Pancreas (tissue), 10 donors: ENCODE measurements around the gene PRDM16. TPM values are rescaled to one million over a fixed set of nuclear protein-coding genes. Genes with fewer than 3 reads are reported as not detected.

Experiments
- ATAC-seq, 4 donors: fragments of 200-7000 bp; cut with Tn5 transposase; one replicate each; pipeline versions ENCODE4 v1.8.0 to v1.9.1; 2020; ENCODE audit warnings: mild to moderate bottlenecking in 4 of 4, moderate library complexity in 4 of 4
- DNase-seq, 6 donors: peaks; one replicate each; pipeline ENCODE4 v3.0.0-alpha.2; 2020
- FAIRE-seq: peaks from 2 replicates; lab custom pipeline; 2012; peaks lifted over from hg19 to GRCh38; lab: Jason Lieb, UNC
- H3K27ac ChIP-seq, 4 donors: fragments of 200-600 bp; sonication (generic); 1 replicate in 3 of 4; 2 replicates in 1 of 4; pipeline versions ENCODE4 v1.5.0 to v1.8.0; 2020
- H3K27me3 ChIP-seq, 4 donors: fragments of 200-600 bp; one replicate each; pipeline ENCODE4 v1.8.0; 2021
- H3K36me3 ChIP-seq, 3 donors: fragments of 200-600 bp; sonication (generic) in 1 of 3; one replicate each; pipeline versions ENCODE4 v1.5.0 to v1.8.0; 2020 to 2021
- H3K4me1 ChIP-seq, 3 donors: fragments of 200-600 bp; one replicate each; pipeline ENCODE4 v1.8.0; 2021
- H3K4me3 ChIP-seq, 4 donors: fragments of 200-600 bp; sonication (generic) in 2 of 4; one replicate each; pipeline versions ENCODE4 v1.5.0 to v1.8.0; 2020 to 2021
- H3K9me3 ChIP-seq, 4 donors: fragments of 200-600 bp; one replicate each; pipeline ENCODE4 v1.8.0; 2021
- CTCF ChIP-seq, 4 donors: fragments of 200-600 bp; sonication (generic) in 3 of 4; IDR thresholded peaks; one replicate each; pipeline versions ENCODE4 v1.5.0 to v1.8.0; 2021; ENCODE audit warnings: antibody characterized with exemption in 4 of 4
- WGBS, 2 donors: extraction: QIAGEN DNeasy Blood & Tissue Kit; methylation state at CpG; one replicate each; pipeline ENCODE4 v1.1.7; 2013; 5-methylcytosine and 5-hydroxymethylcytosine counted together
- intact Hi-C, 3 donors: fragments of 100-400 bp; cut with DNase I; formaldehyde crosslinking; loops; one replicate each; pipeline versions ENCODE4 v1.11.1 to v1.14.2; 2022
- polyA plus RNA-seq, 2 donors: library from polyadenylated mRNA; stranded (reverse); fragments of 200-250 nt; gene quantifications; one replicate each; pipeline ENCODE4 v1.2.3, GENCODE V29; 2013
- total RNA-seq, 6 donors: library from RNA; stranded (reverse); fragmentation: NEBNext Ultra II Directional in 4 of 6; extraction: Animal tissue kit (Norgen Biotek cat#: 25700) in 4 of 6; gene quantifications; one replicate each; pipeline versions ENCODE4 v1.2.1 to v1.2.4, GENCODE V29; 2021 to 2023
- donor health status: healthy with polysubstance abuse.
- donor health status: DM: no; HTN: no; CAD: no; lungs with moderate emphysema.
- donor health status: DM: no; HTN: no; CAD: no.
- donor health status: control.
- donor health status: control.
- donor health status: Bipolar disorder and iron deficiency.
- donor health status: DM: yes; HTN: yes; CAD: no.
- donor health status: DM: no; HTN: no; CAD: no.
- donor health status: DM: no; HTN: no; CAD: no.
- donor health status: DM: yes; HTN: yes; CAD: no.

The PRDM16 gene
- total and polyA plus RNA-seq, 8 donors: 6.6 to 19.2 (median 14.9) TPM

- H3K4me3 ChIP-seq: no peak overlapping the region
- FAIRE-seq (no peak), ATAC-seq (no peak), DNase-seq (no peak)
- peaks cover 0 to 14% (median 0%) of the 10 kb centered on the region in 3 donors for H3K36me3 ChIP-seq
- H3K4me1 ChIP-seq: no peaks in the 10 kb centered on the region
- H3K27ac ChIP-seq: no peak overlapping the region
- intact Hi-C loops: no loop called here
- 92 to 96% methylated on average over 16 of the region's 16 CpGs for WGBS, 2 donors
- no peak for TF ChIP-seq CTCF (IDR thresholded peaks at IDR 0.05)
- H3K9me3 ChIP-seq: no peaks in the 10 kb centered on the region
- no peaks in the 10 kb centered on the region for H3K27me3 ChIP-seq
Measured at GRCh38 chr1:3476666-3477065, 407.7 kb downstream of the PRDM16 start.

GRCh38 chr1:3477241-3477995 is 408.4 kb downstream of the PRDM16 start:
- intact Hi-C loops: no loop called here
- Histone ChIP-seq H3K27me3 (no peaks in the 10 kb centered on the region), H3K4me1 (no peaks in the 10 kb centered on the region), H3K27ac (no peak overlapping the region), H3K4me3 (no peak overlapping the region), H3K9me3 (no peaks in the 10 kb centered on the region), H3K36me3 (peaks cover 0 to 14% (median 0%) of the 10 kb centered on the region in 3 donors)
- no peak for FAIRE-seq
- no peak for DNase-seq
- 80 to 87% methylated on average over 23 to 28 of the region's 28 CpGs for WGBS, 2 donors
- TF ChIP-seq CTCF (IDR thresholded peaks at IDR 0.05): no peak
- ATAC-seq: no peak

- H3K36me3 ChIP-seq: peaks cover 0 to 10% (median 0%) of the 10 kb centered on the region in 3 donors
- no peak for DNase-seq
- no peak overlapping the region for H3K4me3 ChIP-seq
- TF ChIP-seq CTCF (IDR thresholded peaks at IDR 0.05): no peak
- H3K4me1 ChIP-seq: no peaks in the 10 kb centered on the region
- H3K9me3 ChIP-seq: no peaks in the 10 kb centered on the region
- H3K27me3 ChIP-seq: no peaks in the 10 kb centered on the region
- intact Hi-C loops: no loop called here
- ATAC-seq: no peak
- H3K27ac ChIP-seq: no peak overlapping the region
- FAIRE-seq: no peak
- WGBS, 2 donors: 87 to 89% methylated on average over 24 of the region's 24 CpGs
Measured at GRCh38 chr1:3478187-3478586, 409.2 kb downstream of the PRDM16 start.

GRCh38 chr1:3479511-3480368 is 410.7 kb downstream of the PRDM16 start:
- no peak for FAIRE-seq
- intact Hi-C loops: no loop called here
- ATAC-seq: no peak

More at GRCh38 chr1:3479511-3480368, 410.7 kb downstream of the PRDM16 start:
- whole genome bisulfite sequencing, 2 donors: 81 to 86% methylated on average over 30 of the region's 30 CpGs
- no peak for TF ChIP-seq CTCF (IDR thresholded peaks at IDR 0.05)
- Histone ChIP-seq H3K27ac (no peak overlapping the region), H3K4me3 (no peak overlapping the region), H3K36me3 (no peaks in the 10 kb centered on the region), H3K27me3 (no peaks in the 10 kb centered on the region), H3K4me1 (no peaks in the 10 kb centered on the region), H3K9me3 (no peaks in the 10 kb centered on the region)
- DNase-seq: no peak
